K562 (cell line): Measurements from ENCODE around the gene COL24A1. TPM values are rescaled to one million over a fixed set of nuclear protein-coding genes. Genes with fewer than 3 reads are reported as not detected.

Experiments used
- MLLT1 ChIP-seq, 2 experiments: fragments of 450-650 bp; IDR thresholded peaks; 2 replicates each; pipeline ENCODE4 v1.6.1; 2016
- ZNF318 ChIP-seq, 2 experiments: fragments of 450-650 bp; IDR thresholded peaks; 2 replicates each; pipeline ENCODE4 v1.6.1; 2016; ENCODE audit warnings: mild to moderate bottlenecking in 2 of 2, borderline replicate concordance in 1 of 2, low read depth in 1 of 2, moderate library complexity in 1 of 2
- polyA plus RNA-seq, 8 experiments: library from polyadenylated mRNA; depleted of rRNA in 4 of 8; stranded (reverse) in 5 of 8; unstranded in 3 of 8; fragments of >200 nt; fragmentation: Nextera tagmentation in 2 of 8; fragmentation: Illumina TruSeq in 1 of 8; extraction: Ambion mirVana in 2 of 8; extraction: Trizol in 1 of 8; gene quantifications; 2 replicates each; pipeline versions ENCODE4 v1.2.1 to v1.2.3, GENCODE V29; 2011 to 2014; ENCODE audit warnings: inconsistent platforms in 1 of 8, missing spikeins in 1 of 8
- total RNA-seq, 7 experiments: library from RNA; depleted of rRNA in 6 of 7; stranded (reverse); fragments of >200 nt in 6 of 7; fragmentation: Illumina TruSeq in 2 of 7; extraction: Trizol in 2 of 7; gene quantifications; 2 replicates each; pipeline versions ENCODE4 v1.2.1 to v1.2.3, GENCODE V29; 2011 to 2021; ENCODE audit warnings: low replicate concordance in 1 of 7

COL24A1 gene
- total and polyA plus RNA-seq, 9 of the 15 experiments (the other 6 are each of a cell fraction or from before 2014, with no cell fraction given), result 0.01 to 0.06 (median 0.03) TPM; not detected in 2

GRCh38 chr1:85697895-85698294 lies 458.7 kb downstream of the COL24A1 start (continued):
- no peak for TF ChIP-seq ZNF318 (IDR thresholded peaks at IDR 0.05; ENCODE audit: borderline replicate concordance in 1 of 2, low read depth in 1 of 2)
- no peak for TF ChIP-seq MLLT1 (IDR thresholded peaks at IDR 0.05)
